GM18502 (cell line): Measurements from ENCODE around the gene SLC1A2.

Source experiments
- ATAC-seq: cut with Tn5 transposase; IDR thresholded peaks from one replicate; pipeline ENCODE4 v1.9.1; 2021; ENCODE audit warnings: mild to moderate bottlenecking; ENCODE audit not compliant: unreplicated experiment, poor library complexity

SLC1A2 gene

DNA sequence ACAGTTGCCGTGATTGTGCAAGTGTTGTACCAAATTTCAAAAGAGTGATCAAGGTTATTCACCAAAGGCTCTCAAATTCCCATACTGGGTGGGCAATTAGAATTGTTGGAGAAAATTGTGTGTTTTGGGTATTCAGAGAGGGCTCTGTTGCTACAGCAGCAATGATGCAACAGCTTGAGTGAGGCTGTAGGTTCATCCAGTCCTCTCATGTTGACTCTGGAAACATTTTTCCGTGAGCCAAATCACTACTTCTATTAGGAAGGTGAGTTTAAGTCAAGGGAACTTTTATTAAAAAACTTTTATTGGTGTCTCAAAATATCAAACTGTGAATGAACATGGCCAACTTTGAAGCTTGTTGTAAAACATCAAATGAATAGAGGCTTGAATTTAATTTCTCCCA lies 163.8 kb downstream of the SLC1A2 start:
- ATAC-seq: no peak

- ATAC-seq: no peak
Measured at GRCh38 chr11:35253237-35253636, 166.1 kb downstream of the SLC1A2 start.

DNA sequence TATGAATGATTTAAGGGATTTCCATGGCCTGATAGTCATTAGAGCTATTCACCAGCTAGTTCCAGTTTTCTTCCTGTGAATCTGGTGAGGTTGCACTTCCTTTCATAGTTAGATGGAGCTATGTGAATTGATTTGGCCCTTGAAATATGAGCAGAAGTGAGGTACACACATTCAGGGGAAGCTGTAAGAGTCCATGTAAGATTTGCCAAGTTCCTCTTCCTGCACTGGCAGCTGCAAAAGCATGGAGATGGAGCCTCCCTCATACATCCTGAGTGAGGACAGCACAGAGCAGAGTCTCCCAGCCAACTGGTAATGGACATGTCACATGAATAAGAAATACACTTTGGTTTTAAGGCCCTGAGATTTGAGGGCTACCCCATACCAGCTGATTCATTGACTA lies 168.7 kb downstream of the SLC1A2 start:
- no peak for ATAC-seq

GRCh38 chr11:35250192-35250591 lies 169.2 kb downstream of the SLC1A2 start:
- no peak for ATAC-seq

- ATAC-seq: no peak
Measured at GRCh38 chr11:35248558-35249323, 170.6 kb downstream of the SLC1A2 start.

- ATAC-seq: no peak
Measured at GRCh38 chr11:35247863-35248262, 171.5 kb downstream of the SLC1A2 start.

GRCh38 chr11:35247428-35247827 lies 171.9 kb downstream of the SLC1A2 start:
- no peak for ATAC-seq

GRCh38 chr11:35246745-35247144 lies 172.6 kb downstream of the SLC1A2 start:
- ATAC-seq: no peak

DNA sequence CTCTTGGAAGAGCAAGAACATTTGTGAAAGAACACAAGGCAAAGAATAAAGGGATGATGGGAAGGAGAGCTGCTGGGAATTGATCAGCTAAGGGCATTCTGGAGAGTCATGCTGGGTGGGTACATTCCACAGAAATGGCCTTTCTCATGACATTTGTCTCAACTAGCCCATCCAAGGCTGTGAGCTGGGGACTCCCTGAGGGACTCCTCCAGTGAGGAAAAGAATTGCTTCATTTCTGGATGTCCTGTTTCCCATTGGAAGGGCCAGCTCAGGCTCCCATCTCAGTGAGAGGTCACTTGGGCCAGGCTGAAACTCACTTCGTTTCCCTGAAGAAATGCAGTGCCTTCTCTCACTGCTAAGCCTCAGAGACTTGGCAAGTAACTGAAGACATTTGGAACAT lies 173.6 kb downstream of the SLC1A2 start:
- no peak for ATAC-seq

DNA sequence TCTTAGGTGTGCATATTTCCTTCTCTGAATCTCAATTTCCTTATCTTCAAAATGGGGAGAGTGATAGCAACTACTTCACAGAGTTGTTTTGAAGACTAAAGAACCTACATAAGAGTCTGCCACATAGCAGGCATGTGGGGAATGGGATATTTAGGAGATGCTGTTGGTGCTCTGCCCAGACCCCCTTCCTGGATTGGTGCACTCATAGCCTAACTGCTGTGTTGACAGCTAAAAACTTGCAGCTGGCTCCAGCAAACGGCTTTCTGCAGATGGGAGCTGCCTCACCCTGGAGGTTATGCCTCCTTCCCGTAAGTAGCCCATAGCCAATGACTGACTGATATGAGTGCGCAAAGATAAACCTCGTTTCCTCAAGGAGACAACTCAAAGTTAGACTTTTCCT lies 174.3 kb downstream of the SLC1A2 start:
- no peak for ATAC-seq

DNA sequence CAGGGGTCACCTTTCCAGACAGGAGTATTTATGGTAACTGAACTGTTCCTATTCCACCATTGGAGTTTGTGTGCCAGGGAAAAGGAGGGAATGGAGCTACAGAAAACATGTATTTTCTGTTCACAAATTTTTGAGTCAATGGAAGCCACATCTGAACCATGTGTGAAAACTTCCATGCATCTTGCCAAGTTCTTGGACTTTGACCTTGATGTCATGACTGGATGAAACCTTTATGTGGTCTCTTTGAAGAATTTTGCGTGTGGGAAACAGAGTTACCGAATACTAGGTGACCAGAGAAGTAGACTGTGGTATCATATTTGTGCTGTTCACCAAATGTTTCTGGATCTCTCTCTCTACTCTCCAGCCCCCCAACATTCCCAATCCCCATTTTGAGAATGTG lies 175.6 kb downstream of the SLC1A2 start:
- no peak for ATAC-seq

DNA sequence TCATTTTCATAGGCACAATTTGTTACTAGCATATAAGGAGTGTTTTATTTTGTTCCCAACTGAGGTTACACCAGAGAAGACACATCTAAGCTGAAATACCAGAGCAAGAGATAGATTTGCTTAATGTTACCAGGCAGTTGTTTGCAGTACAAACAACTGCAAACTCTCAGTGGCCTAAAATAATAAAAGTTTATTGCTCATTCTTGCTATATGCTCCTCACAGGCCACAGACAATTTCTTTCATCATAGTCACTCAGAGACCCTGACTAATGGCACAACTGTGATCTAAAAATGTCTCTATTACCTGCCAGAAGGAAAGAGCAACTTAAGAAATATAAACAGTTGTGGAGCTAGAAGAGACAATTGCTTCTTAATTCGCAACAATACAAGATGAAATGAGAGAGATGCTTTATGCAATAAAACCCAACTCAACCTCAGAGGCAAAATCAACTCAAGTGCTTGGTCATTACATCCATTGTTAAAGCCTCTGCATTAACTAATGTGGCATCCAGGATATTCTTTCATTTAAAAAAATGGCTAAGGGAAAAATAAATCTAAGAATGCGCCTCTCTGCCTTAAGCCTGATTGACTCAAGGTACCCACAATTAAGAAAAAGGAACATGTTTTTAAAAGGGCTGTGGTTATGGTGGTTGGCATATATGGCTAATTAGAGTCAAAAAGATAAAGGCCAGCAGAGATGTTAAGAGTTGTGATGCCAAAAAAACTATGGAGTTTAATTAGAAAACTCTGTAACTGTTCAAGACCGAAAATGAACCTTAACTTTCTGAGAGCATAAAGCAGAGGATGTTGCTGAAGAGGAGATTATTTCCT lies 176.7 kb downstream of the SLC1A2 start:
- ATAC-seq: no peak

DNA sequence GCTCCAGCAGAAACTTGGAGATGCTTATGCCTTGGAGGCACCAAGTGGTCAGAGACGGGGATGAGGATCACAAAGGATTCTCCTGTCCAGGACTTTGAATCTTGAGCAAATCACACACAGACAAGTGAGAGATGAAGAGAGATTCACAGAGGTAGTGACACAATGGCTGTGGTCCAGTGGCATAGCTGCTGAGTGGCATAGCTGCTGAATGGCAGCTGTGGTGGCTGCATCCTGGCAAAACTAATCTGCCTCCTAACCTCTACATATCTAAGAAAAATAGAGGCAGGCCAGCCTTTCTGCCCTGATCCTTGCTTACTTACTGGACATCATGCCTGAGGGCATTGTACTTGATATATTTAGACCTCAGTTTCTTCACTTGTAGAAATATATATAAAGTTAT lies 177.8 kb downstream of the SLC1A2 start:
- ATAC-seq: no peak

DNA sequence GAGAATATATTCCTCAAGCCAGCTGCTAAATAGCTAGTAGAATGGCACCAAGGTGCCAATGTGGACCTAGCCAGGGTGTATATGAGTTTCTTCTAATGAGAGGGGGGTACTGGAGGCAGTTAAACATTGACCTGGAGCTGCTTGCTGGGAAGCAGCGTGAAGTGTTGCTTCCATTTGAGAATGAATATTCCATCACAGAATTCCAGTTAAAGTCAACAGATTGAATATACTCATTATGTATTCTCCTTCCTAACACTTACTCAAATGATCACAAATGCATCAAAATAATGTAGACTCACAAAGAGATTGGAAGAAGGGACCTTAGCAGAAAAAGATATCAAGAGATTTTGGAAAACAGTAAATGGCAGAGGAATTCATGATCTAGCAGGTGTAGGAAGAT lies 178.3 kb downstream of the SLC1A2 start:
- no peak for ATAC-seq

GRCh38 chr11:35239471-35240075 lies 179.8 kb downstream of the SLC1A2 start:
- ATAC-seq: no peak

GRCh38 chr11:35238882-35239281 lies 180.5 kb downstream of the SLC1A2 start:
- no peak for ATAC-seq

DNA sequence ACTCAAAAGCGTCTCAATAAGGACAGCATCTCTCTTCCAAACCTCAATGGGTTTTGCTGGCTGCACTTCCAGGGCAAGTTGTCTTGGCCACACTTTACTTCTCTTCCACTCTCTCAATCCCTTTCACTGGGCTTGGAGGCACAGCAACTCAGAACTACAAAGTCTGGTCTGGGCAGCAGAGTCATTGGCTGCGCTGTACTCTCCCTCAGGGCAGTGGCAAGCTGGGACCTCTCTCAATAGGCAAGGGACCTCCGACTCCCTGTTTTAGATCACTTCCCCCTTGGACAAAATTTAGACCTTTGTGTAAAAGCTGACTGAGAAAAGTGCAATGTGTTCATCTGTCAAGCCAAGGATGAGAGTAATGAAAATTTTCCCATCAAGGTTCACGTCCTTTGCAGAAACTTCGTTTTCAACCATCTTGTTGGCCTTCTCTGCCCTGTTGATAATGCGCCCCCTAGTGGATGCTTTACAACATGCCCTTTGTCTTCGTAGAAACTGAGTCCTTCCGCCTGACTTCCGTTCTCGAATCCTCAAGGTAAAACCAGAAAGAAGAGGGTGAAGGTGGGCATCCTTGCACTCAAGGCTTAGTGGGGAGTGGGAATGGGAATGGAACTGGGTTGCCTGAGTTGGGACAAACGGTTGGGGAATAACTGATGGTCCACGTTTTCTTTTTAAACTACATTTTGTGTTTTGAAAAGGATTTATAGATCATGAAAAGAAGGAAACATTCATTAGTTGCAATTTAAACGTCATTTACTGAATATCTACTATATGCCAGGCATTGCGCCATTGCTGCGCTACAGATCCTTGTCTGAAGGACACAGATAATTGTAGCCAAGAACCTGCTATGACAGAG lies 181.3 kb downstream of the SLC1A2 start:
- peak; percentile 62 for ATAC-seq

DNA sequence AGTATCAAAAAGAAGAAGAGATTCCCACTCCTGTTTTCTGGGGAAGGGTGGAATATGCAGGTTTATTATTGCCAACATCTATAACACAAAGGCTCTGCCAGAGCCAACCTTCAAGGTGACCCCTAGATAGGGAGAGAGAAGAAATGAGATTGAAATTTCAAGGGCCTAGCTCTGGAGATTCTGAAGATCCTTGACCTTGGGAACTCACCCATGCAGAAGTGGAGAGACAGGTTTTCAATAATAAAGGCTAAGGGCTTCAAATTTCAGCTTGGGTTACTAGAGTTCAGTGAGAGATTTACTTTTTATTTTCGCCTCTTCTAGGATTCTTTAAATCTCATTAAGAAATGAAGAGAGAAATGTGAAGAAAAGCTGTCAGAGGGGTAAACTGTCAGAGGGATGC lies 182.0 kb downstream of the SLC1A2 start:
- ATAC-seq: no peak

DNA sequence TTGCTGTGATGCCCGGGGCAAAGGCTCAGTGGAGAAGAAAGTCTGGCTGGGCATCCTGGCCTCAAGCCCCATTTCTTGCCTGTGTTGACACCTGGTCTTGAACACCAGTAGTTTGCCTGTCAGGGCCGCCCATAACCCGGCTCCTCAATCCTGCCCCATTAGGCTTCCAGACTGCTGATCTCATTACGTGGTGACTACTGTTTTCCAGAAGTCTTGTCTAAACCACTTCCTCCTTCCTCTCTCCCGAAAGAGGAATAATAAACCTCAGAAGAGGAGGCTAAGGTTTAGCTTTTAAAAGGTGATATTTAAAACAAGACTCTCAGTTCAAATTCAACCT lies 182.7 kb downstream of the SLC1A2 start:
- ATAC-seq: no peak

- ATAC-seq: no peak
Measured at GRCh38 chr11:35235936-35236666, 183.3 kb downstream of the SLC1A2 start.
